Endothelial cell of umbilical vein (primary cell): ENCODE results near the gene PRDM7. TPM values are rescaled to one million over a fixed set of nuclear protein-coding genes. Genes with fewer than 3 reads are reported as not detected.

ENCODE experiments used
- BruUV-seq: library from RNA; stranded (reverse); fragments of 400-500 nt; replicated peaks from 2 replicates; lab custom pipeline; 2021; lab: Mats Ljungman, UMichigan
- CTCF ChIA-PET: fragments of 300-600, 350-600 bp; sonication (Branson Sonifier 250); formaldehyde crosslinking; loops from one replicate; lab custom pipeline; 2021; ENCODE audit warnings: antibody characterized with exemption, inconsistent platforms; lab: Charles Lee
- POLR2A ChIA-PET: fragments of 300-600, 350-600 bp; sonication (Branson Sonifier 250); formaldehyde crosslinking; loops from one replicate; lab custom pipeline; 2021; ENCODE audit warnings: antibody characterized with exemption, inconsistent platforms; lab: Charles Lee
- DNase-seq: peaks from one replicate; pipeline ENCODE4 v3.0.0-alpha.2; 2011; ENCODE audit warnings: low read depth, low spot score
- FAIRE-seq: peaks from 2 replicates; lab custom pipeline; 2011; peaks lifted over from hg19 to GRCh38; lab: Jason Lieb, UNC
- H2AFZ ChIP-seq: 2 replicates; pipeline ENCODE4 v1.6.0; 2012; ENCODE audit warnings: low read depth, low read length, control low read depth, inconsistent platforms
- H3K27ac ChIP-seq: 2 replicates; pipeline ENCODE4 v1.5.1; 2011; ENCODE audit warnings: low read depth, mild to moderate bottlenecking, control low read depth, low read length, moderate library complexity; ENCODE audit not compliant: insufficient read depth
- H3K27me3 ChIP-seq, 2 experiments: 2 replicates each; pipeline versions ENCODE4 v1.6.0 to v1.6.1; 2011; ENCODE audit warnings: low read length in 2 of 2, mixed read lengths in 1 of 2; ENCODE audit not compliant: control insufficient read depth in 2 of 2, insufficient read depth in 2 of 2
- H3K36me3 ChIP-seq, 2 experiments: 2 replicates in 1 of 2; 3 replicates in 1 of 2; pipeline ENCODE4 v1.5.1; 2011; ENCODE audit warnings: low read length in 2 of 2, mild to moderate bottlenecking in 1 of 2, moderate library complexity in 1 of 2; ENCODE audit not compliant: control insufficient read depth in 2 of 2, insufficient read depth in 2 of 2; ENCODE audit errors: extremely low read depth in 1 of 2
- H3K4me1 ChIP-seq: 3 replicates; pipeline ENCODE4 v1.5.1; 2011; ENCODE audit warnings: mild to moderate bottlenecking, low read length; ENCODE audit not compliant: control insufficient read depth, insufficient read depth; ENCODE audit errors: extremely low read depth
- H3K4me2 ChIP-seq: 2 replicates; pipeline ENCODE4 v1.6.1; 2011; ENCODE audit warnings: low read length, control low read depth, mixed read lengths; ENCODE audit not compliant: insufficient read depth
- H3K4me3 ChIP-seq, 3 experiments: fragments of 200-600 bp in 1 of 3; sonication (generic), shearing (Covaris generic) in 1 of 3; replicated peaks in 1 of 3; 2 replicates each; pipeline ENCODE4 v1.5.1; 2011 to 2016; ENCODE audit warnings: control low read depth in 3 of 3, low read length in 3 of 3, mild to moderate bottlenecking in 2 of 3, inconsistent platforms in 1 of 3, low read depth in 1 of 3, moderate library complexity in 1 of 3; ENCODE audit not compliant: insufficient read depth in 1 of 3
- H3K79me2 ChIP-seq: 2 replicates; pipeline ENCODE4 v1.6.0; 2012; ENCODE audit warnings: low read length, inconsistent platforms; ENCODE audit not compliant: control insufficient read depth, insufficient read depth
- H3K9ac ChIP-seq: replicated peaks from 2 replicates; pipeline ENCODE3; 2011; ENCODE audit warnings: low read length, control low read depth; ENCODE audit not compliant: insufficient read depth; ENCODE audit errors: extremely low read depth
- H3K9me1 ChIP-seq: replicated peaks from 3 replicates; pipeline ENCODE4 v1.6.0; 2011; ENCODE audit warnings: mild to moderate bottlenecking, low read length; ENCODE audit not compliant: control insufficient read depth, insufficient read depth; ENCODE audit errors: extremely low read depth
- H3K9me3 ChIP-seq: replicated peaks from 2 replicates; pipeline ENCODE4 v1.5.1; 2012; ENCODE audit warnings: low read length, inconsistent platforms; ENCODE audit not compliant: control insufficient read depth, insufficient read depth
- H4K20me1 ChIP-seq: replicated peaks from 2 replicates; pipeline ENCODE3; 2011; ENCODE audit warnings: mild to moderate bottlenecking, low read length; ENCODE audit not compliant: control insufficient read depth, insufficient read depth; ENCODE audit errors: extremely low read depth
- EZH2 ChIP-seq: IDR thresholded peaks from 2 replicates; pipeline ENCODE4 v1.6.1; 2012; ENCODE audit warnings: borderline replicate concordance, low read depth, mild to moderate bottlenecking, moderate library complexity, low read length, inconsistent platforms; ENCODE audit not compliant: severe bottlenecking
- FOS ChIP-seq: IDR thresholded peaks from 2 replicates; pipeline ENCODE4 v1.6.1; 2011; ENCODE audit warnings: mild to moderate bottlenecking, low read length, moderate library complexity, borderline replicate concordance; ENCODE audit not compliant: insufficient read depth
- GATA2 ChIP-seq: IDR thresholded peaks from 2 replicates; pipeline ENCODE4 v1.7.0; 2011; ENCODE audit warnings: low read depth, mild to moderate bottlenecking, moderate library complexity, mixed read lengths, low read length; ENCODE audit not compliant: insufficient read length, insufficient read depth
- JUN ChIP-seq: IDR thresholded peaks from 2 replicates; pipeline ENCODE4 v1.6.1; 2011; ENCODE audit warnings: borderline replicate concordance, low read depth; ENCODE audit not compliant: insufficient read length, insufficient read depth
- MAX ChIP-seq: IDR thresholded peaks from 2 replicates; pipeline ENCODE4 v1.6.1; 2011; ENCODE audit not compliant: insufficient read depth, insufficient read length
- MYC ChIP-seq: IDR thresholded peaks from one replicate; pipeline ENCODE4 v1.6.1; 2011; ENCODE audit warnings: mild to moderate bottlenecking, low read depth, low read length
- POLR2A ChIP-seq: IDR thresholded peaks from 2 replicates; pipeline ENCODE4 v1.6.1; 2012; ENCODE audit warnings: low read depth, mild to moderate bottlenecking, control low read depth, low read length
- POLR2AphosphoS5 ChIP-seq: IDR thresholded peaks from 2 replicates; pipeline ENCODE4 v1.6.1; 2012; ENCODE audit warnings: low read depth, mild to moderate bottlenecking, control low read depth, low read length, moderate library complexity; ENCODE audit not compliant: insufficient read depth
- dilution Hi-C: fragments of 300-500 bp; cut with MboI; formaldehyde crosslinking; loops from one replicate; pipeline ENCODE4 v1.15.0; 2019; ENCODE audit warnings: low sequenced_read_pairs; ENCODE audit not compliant: extremely low pct_ligation_motif_present
- intact Hi-C: fragments of 100-400 bp; cut with micrococcal nuclease; formaldehyde crosslinking; loops from one replicate; pipeline ENCODE4 v1.10.0; 2022
- polyA plus RNA-seq, 4 experiments: library from polyadenylated mRNA; depleted of rRNA in 3 of 4; stranded (reverse) in 3 of 4; unstranded in 1 of 4; fragments of >200 nt; gene quantifications; 2 replicates each; pipeline versions ENCODE4 v1.2.1 to v1.2.3, GENCODE V29; 2011 to 2012; ENCODE audit warnings: missing spikeins in 1 of 4
- total RNA-seq: library from RNA; stranded (reverse); gene quantifications from 2 replicates; pipeline ENCODE4 v1.2.3, GENCODE V29; 2021
- TF ChIP-seq, protein P1 (sequence below), 2 donors: IDR thresholded peaks; 1 replicate in 1 of 2; 2 replicates in 1 of 2; pipeline ENCODE4 v1.5.1; 2011; ENCODE audit warnings: low read length in 2 of 2, mild to moderate bottlenecking in 2 of 2, moderate library complexity in 2 of 2, control low read depth in 1 of 2, inconsistent platforms in 1 of 2, low read depth in 1 of 2; ENCODE audit not compliant: insufficient read depth in 1 of 2; ENCODE audit errors: extremely low read depth in 1 of 2

Gene PRDM7
- total and polyA plus RNA-seq, 2 donors (not counting 3 experiments of a cell fraction or from before 2014, with no cell fraction given), result not detected

DNA sequence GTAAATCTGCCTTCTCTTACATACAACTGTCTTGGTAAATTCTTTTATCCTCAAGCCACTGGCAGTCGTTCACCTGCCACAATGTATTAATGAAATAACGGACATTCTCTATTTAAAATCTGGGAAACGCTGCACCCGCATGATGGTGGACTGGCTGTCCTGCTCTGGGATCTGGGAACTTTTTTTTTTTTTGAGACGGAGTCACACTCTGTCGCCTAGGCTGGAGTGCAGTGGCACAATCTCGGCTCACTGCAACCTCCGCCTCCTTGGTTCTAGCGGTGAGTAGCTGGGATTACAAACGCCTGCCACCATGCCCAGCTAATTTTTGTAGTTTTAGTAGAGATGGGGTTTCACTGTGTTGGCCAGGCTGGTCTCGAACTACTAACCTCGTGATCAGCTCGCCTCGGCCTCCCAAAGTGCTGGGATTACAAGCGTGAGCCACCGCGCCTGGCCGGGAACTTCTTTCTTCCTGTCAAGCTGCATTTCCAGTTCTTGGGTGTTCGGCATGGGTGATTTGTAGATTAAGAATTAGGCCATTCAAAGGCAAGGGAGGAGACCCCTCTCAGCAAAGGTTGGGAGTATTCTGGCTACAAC, 28.3 kb downstream of the PRDM7 start:
- intact Hi-C loops (no loop called here), dilution Hi-C loops (no loop called here)
- Histone ChIP-seq H3K4me2 (no peak overlapping the region), H2AFZ (no peak overlapping the region), H3K27ac (no peak overlapping the region), H3K4me1 (peaks cover 8% of the 10 kb centered on the region), H3K9ac (no peak overlapping the region), H3K9me3 (no peaks in the 10 kb centered on the region), H3K36me3 (no peaks in the 10 kb centered on the region), H3K9me1 (no peaks in the 10 kb centered on the region), H3K27me3 (peaks cover 0 to 2% of the 10 kb centered on the region in 2 experiments), H4K20me1 (no peaks in the 10 kb centered on the region), H3K79me2 (no peaks in the 10 kb centered on the region), H3K4me3 (no peak overlapping the region)
- ChIA-PET CTCF (interaction anchor here (1.4 kb wide), 1 partner anchor 33 kb away, joined by 4 read pairs; no protein-coding TSS in a partner anchor), POLR2A (no interaction called here)
- FAIRE-seq (no peak), DNase-seq (no peak)
- TF ChIP-seq EZH2, result no peak
- no peak for TF ChIP-seq MAX
- TF ChIP-seq POLR2A, result no peak
- TF ChIP-seq, protein P1, sequence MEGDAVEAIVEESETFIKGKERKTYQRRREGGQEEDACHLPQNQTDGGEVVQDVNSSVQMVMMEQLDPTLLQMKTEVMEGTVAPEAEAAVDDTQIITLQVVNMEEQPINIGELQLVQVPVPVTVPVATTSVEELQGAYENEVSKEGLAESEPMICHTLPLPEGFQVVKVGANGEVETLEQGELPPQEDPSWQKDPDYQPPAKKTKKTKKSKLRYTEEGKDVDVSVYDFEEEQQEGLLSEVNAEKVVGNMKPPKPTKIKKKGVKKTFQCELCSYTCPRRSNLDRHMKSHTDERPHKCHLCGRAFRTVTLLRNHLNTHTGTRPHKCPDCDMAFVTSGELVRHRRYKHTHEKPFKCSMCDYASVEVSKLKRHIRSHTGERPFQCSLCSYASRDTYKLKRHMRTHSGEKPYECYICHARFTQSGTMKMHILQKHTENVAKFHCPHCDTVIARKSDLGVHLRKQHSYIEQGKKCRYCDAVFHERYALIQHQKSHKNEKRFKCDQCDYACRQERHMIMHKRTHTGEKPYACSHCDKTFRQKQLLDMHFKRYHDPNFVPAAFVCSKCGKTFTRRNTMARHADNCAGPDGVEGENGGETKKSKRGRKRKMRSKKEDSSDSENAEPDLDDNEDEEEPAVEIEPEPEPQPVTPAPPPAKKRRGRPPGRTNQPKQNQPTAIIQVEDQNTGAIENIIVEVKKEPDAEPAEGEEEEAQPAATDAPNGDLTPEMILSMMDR (IDR thresholded peaks at IDR 0.05; ENCODE audit: extremely low read depth in 1 of 2, insufficient read depth in 1 of 2, low read depth in 1 of 2, low read length in 2 of 2), result no peak
- no peak for TF ChIP-seq GATA2
- no peak for TF ChIP-seq JUN
- TF ChIP-seq FOS, result no peak
- TF ChIP-seq MYC, result no peak
- no peak for TF ChIP-seq POLR2AphosphoS5
- BruUV-seq, result no TSS peak
